GM10248 (cell line): ENCODE data around the gene RENBP.

Experiments used
- CTCF ChIA-PET: fragments of 300-600 bp; sonication (Branson Sonifier 250); formaldehyde crosslinking; extraction: SDS; loops from one replicate; lab custom pipeline; 2021; ENCODE audit warnings: antibody characterized with exemption; lab: Yijun Ruan, JAX
- POLR2A ChIA-PET: fragments of 350-650 bp; sonication (Branson Sonifier 250); formaldehyde crosslinking; extraction: SDS; loops from one replicate; lab custom pipeline; 2020; ENCODE audit warnings: antibody characterized with exemption; lab: Yijun Ruan, JAX
- DNase-seq: peaks from one replicate; pipeline ENCODE4 v3.0.0; 2012; ENCODE audit errors: extremely low spot score
- TF ChIP-seq, protein P1 (sequence below): IDR thresholded peaks from 2 replicates; pipeline ENCODE4 v1.5.1; 2012; ENCODE audit warnings: mild to moderate bottlenecking, low read depth; ENCODE audit errors: extremely low read depth, missing control alignments, control extremely low read depth

Gene RENBP

DNA sequence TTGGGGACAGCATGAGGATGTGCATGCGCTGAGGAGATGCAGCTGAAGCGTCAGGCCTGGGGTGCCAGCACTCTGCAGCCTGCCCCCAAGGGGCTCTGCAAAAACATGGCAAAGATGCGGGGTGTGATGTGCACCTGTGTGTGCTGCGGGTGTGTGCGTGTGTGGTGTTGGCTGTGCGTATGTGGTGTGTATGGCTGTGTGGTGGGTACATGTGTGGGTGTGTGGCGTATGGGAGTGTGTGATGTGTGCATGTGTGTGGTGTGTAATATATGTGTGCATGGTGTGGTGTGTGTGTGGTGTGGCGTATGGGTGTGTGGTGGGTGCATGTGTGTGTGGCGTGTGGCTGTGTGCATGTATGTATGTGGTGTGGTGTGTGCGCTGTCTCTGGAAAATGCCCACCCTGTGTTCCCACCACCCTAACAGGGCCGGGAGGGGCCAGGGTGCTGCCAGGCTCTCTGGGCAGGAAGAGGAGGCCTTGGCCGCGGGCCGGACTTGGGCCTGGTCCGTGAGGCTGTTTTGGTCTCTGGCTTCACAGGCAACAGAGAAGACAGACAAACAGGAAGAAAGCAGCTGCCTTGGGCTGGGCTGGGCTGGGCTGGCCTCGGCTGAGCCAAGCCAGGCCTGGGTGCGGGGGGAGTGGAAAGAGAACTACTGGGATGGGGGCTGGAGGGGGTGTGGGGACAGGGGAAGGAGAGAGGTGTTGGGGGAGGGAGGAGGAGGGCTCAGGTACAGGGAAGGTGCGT, 41.0 kb downstream of the RENBP start:
- TF ChIP-seq, protein P1, sequence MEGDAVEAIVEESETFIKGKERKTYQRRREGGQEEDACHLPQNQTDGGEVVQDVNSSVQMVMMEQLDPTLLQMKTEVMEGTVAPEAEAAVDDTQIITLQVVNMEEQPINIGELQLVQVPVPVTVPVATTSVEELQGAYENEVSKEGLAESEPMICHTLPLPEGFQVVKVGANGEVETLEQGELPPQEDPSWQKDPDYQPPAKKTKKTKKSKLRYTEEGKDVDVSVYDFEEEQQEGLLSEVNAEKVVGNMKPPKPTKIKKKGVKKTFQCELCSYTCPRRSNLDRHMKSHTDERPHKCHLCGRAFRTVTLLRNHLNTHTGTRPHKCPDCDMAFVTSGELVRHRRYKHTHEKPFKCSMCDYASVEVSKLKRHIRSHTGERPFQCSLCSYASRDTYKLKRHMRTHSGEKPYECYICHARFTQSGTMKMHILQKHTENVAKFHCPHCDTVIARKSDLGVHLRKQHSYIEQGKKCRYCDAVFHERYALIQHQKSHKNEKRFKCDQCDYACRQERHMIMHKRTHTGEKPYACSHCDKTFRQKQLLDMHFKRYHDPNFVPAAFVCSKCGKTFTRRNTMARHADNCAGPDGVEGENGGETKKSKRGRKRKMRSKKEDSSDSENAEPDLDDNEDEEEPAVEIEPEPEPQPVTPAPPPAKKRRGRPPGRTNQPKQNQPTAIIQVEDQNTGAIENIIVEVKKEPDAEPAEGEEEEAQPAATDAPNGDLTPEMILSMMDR = no peak
- DNase-seq = no peak
- CTCF ChIA-PET = interaction anchor here (1.5 kb wide), 1 partner anchor 20 kb away, joined by 3 read pairs; no protein-coding TSS in a partner anchor
- POLR2A ChIA-PET = no interaction called here

DNA sequence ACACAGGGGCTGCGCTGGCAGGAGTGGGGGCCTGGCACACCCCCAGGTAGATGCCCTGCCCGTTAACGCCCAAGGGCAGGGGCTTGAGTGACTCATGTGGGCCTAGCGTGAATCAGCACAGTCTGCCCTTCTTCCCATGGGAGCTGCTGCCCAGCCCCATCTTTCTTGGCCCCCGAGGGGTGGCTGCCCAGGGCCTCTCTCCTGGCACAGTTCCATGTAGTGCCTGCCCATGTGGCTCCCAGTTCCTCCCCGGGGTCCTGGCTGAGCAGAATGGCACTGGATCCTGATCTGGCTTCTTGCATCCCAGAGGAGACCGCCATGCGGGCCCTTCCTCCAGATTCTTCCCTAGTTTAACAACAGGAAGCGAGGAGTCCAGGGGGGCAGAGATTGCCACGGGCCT, 42.1 kb downstream of the RENBP start:
- ChIA-PET POLR2A (no interaction called here), CTCF (interaction anchor here (1.5 kb wide), 1 partner anchor 21 kb away, joined by 3 read pairs; no protein-coding TSS in a partner anchor)
- TF ChIP-seq, protein P1 = no peak
- no peak for DNase-seq

DNA sequence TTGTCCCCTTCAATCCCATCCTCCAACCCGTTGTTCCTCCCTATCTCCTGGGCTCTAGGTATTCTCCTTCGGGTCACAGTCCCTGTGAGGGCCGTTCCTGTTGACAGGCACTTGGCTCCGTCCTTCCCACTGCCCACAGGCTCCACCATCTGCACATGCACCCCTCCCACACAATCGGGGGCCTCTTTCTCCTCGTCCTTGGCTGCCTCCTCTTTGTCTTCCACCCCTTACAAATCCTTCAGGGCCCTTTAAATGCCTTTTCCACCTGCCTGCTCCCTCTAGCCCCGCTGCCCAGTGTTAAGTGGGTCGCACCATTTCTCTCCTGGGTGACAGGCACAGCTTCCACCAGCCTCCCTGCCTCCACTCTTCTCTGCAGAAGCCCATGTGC, 42.7 kb downstream of the RENBP start:
- TF ChIP-seq, protein P1 = no peak
- no peak for DNase-seq
- CTCF ChIA-PET = no interaction called here
- POLR2A ChIA-PET = no interaction called here

DNA sequence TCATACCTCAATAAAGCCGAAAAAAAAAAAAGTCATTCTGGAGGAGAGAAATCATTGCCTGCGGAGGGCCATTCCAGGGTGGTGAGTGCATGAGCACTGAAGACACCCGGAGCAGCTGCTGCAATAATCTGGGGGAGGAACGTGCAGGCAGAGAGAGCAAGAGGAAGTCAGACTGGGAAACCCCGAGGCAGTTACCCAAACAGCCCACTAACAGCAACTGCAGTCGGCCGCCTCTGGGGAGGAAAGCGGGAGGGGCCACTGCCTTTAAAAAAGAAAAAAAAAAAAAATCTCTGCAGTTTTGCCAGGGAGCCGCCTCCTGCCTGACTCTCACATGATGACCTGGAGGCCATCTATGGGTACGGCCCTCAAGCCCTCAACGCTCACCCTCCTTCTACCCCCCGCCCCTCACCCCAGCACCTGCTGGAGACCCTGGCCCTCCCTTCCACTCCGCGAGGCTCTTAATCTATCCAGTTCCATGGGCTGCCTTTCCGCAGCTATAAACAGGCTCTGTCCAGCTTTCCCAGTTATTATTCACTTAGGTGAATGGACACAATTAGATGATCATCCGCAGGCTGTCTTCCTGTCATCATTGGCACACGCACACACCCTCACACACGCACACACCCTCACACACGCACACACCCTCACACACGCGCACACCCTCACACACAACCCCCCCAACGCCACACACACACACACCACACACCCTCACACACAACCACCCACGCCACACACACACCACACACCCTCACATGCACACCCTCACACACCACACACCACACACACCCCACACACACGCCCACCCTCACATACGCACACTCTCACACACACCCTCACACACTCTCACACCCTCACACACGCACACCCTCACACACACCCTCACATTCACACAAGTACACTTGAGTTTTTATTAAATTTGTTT, 43.4 kb downstream of the RENBP start:
- DNase-seq = peak; percentile 86
- CTCF ChIA-PET = interaction anchor here (1.1 to 1.4 kb wide), 3 partner anchors 11 to 23 kb away, joined by 3 to 4 read pairs (median 4); no protein-coding TSS in a partner anchor
- TF ChIP-seq, protein P1 = no peak
- POLR2A ChIA-PET = interaction anchor here (0.7 kb wide), 1 partner anchor 14 kb away, joined by 3 read pairs; no protein-coding TSS in a partner anchor

DNA sequence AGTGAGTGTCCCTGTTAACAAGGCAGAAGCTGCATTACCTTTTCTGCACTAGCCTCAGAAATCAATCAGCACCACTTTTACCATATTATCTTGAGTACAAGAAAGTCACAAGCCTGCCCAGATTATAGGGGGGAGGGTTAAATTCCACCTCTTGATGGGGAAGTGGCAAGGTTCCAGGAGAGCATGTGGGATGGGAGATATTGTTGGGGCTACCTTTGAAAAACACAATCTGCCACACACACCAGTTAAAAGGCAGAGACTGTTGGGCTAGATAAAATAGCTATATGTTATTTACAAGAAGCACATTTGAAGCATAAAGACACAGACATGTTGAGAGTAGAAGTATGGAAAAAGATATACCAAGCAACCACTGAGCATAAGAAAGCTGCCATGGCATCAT, 46.5 kb downstream of the RENBP start:
- ChIA-PET POLR2A (no interaction called here), CTCF (no interaction called here)
- DNase-seq = no peak
- TF ChIP-seq, protein P1 = no peak

DNA sequence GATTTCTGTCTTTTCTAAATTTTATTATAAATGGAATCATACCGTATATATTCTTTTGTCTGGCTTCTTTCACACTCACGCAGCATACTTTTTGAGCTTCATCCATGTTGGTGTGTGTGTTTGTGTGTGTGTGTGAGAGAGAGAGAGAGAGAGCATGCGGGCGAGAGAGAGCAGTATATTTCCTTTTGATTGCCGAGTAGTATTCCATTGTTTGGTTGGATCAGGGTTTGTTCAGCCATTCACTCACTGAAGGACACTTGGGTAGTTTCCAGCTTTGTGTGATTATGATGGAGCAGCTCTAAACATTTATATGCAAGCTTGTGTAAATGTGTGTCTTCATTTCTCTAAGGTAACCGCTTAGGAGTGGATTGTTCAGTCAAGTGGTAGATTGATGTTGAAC, 55.3 kb downstream of the RENBP start:
- POLR2A ChIA-PET = no interaction called here
- CTCF ChIA-PET = interaction anchor here (1.0 to 1.6 kb wide), 2 partner anchors 10 to 11 kb away, joined by 3 to 4 read pairs; no protein-coding TSS in a partner anchor
- TF ChIP-seq, protein P1 = no peak
- no peak for DNase-seq
